NCI-H2196 (cell line): ENCODE results near the gene ZNF669.

Experiments used
- DNase-seq: peaks from one replicate; lab custom pipeline; 2025; ENCODE audit not compliant: unreplicated experiment; lab: John Stamatoyannopoulos, UW

The ZNF669 gene

DNA sequence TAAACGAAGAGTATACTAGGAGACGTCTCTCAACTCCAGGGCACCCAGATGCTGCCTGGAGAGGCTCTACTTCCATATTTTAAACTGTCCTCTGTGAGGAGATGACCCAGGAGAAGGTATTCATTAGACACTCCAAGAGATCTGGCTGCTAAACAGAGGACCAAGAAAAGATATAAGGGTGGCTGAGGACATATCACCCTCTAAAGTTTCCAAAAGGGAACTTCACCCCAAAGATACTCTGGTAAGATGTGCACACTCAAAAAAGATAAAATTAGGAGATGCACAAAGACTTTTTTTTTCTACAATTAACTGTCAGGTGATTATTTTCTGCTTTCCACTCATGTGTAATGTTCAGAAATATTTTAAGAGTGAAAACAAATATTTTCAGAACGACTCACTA, 26.9 kb downstream of the ZNF669 start:
- DNase-seq, result no peak

DNA sequence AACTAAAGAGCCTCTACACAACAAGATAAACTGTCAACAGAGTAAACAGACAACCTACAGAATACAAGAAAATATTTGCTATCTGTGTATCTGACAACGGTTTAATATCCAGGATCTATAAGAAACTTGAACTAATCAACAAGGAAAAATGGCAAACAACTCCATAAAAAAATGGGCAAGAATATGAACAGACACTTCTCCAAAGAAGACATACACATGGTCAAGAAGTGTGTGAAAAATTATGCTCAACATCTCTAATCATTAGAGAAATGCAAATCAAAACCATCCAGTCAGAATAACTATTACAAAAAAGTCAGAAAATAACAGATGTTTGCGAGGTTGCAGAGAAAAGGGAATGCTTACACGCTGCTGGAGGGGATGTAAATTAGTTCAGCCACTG, 33.5 kb downstream of the ZNF669 start:
- no peak for DNase-seq

DNA sequence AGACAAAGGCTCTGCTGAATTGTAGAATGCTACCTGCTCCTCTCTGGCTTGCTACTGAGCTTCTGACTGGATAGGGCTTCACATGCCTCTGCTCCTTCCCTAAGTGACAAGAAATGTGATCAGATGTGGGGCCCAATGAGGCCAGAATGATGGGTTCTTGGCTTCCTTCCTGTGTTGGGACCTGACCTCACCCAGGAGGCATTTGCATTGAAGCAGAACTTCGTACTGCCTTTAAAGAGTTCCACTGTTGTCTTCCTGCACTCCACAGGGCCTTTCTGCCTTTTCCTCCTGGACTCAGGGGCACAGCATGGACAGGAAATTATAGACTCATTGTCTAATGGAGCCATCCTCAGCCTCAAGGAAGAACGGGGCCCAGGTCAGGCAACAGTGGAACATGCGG, 39.9 kb downstream of the ZNF669 start:
- DNase-seq, result no peak

DNA sequence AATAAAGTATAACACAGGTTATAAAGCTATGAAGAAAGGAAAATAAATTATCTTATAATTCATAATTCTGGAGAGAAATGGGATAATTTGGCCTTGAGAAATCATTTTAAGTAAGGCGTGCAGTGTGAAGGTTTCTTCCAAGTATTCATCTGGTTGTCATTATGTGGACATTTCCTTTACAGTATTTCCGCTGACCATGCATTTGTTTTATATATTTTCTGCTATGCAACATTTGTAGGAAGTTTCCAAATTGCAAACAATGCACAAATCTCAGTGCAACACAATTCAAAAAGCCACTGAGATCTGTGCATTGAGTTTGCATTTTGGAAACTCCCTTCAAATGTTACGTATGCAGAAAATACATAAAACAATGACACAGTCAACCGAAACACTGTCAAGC, 43.4 kb downstream of the ZNF669 start:
- DNase-seq, result no peak

DNA sequence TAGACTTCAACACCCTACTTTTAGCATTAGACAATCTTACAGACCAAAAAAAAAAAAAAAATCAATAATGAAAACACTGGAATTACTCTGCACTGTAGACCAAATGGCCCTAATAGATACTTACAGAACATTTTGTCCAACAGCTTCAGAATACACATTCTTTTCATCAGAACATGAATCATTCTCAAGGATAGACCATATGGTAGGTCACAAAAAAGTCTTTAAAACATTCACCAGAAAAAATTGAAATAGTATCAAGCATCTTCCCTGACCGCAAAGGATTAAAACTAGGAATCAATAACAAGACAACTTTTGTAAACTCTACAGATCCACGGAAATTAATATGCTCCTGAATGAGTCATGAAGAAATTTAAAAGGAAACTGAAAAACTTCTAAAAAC, 48.1 kb downstream of the ZNF669 start:
- DNase-seq, result no peak

DNA sequence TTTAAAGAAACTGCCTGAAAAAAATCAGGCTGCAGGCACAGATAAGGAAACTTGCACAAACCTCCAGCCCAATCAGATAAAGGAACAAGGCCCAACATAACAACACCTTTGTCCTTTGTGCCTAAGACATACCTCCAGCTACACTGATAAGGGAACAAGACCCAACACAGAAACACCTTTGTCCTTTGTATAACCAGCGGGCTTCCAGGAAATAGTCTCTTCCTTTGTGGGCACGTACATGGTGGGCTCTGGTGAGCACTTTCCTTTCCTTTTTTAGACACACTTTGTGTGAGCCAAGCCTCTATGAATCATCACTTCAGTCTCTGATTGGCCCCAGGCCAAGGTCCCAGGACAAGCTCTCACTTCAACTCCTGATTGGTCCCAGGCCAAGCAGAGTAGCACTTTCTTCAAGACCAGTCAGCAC, 49.2 kb downstream of the ZNF669 start:
- DNase-seq, result no peak
